Epithelial cell of esophagus (primary cell): ENCODE data around the gene PITPNM3.

Experiments used
- DNase-seq: peaks from one replicate; pipeline ENCODE4 v3.0.0; 2010; ENCODE audit warnings: low read depth
- H3K4me3 ChIP-seq: 2 replicates; pipeline ENCODE4 v1.5.1; 2011; ENCODE audit warnings: mild to moderate bottlenecking, low read length, control low read depth
- CTCF ChIP-seq: IDR thresholded peaks from 2 replicates; pipeline ENCODE4 v1.5.1; 2011; ENCODE audit warnings: low read depth, mild to moderate bottlenecking, low read length, control low read depth, inconsistent platforms; ENCODE audit not compliant: insufficient read depth; ENCODE audit errors: missing control alignments

Gene PITPNM3

GRCh38 chr17:6408735-6409134, 147.6 kb downstream of the PITPNM3 start:
- no peak overlapping the region for H3K4me3 ChIP-seq
- DNase-seq = no peak
- no peak for TF ChIP-seq CTCF

- TF ChIP-seq CTCF = no peak
- no peak overlapping the region for H3K4me3 ChIP-seq
- no peak for DNase-seq
These were observed 148.1 kb downstream of the PITPNM3 start for GRCh38 chr17:6408276-6408675.

- no peak for TF ChIP-seq CTCF
- DNase-seq = no peak
- no peak overlapping the region for H3K4me3 ChIP-seq
These were observed 154.1 kb downstream of the PITPNM3 start for GRCh38 chr17:6402258-6402657.
